ENCODE measurements around the gene COX20. TPM values are rescaled to one million over a fixed set of nuclear protein-coding genes. Genes with fewer than 3 reads are reported as not detected.
"Not testable (repeated sequence)": the region's sequence is repeated elsewhere in the genome, so short reads cannot be mapped to it uniquely, and the experiment has no call there.

The COX20 gene
- total and polyA plus RNA-seq, 2 of the 4 experiments (the other 2 are of a cell fraction): 13.3 to 27.0 TPM

- H4K5ac ChIP-seq (ENCODE audit: low read depth, low read length); POLR2A ChIA-PET (ENCODE audit: unreplicated experiment); H2BK20ac ChIP-seq (ENCODE audit: low read depth, low read length); H3K9me1 ChIP-seq (ENCODE audit: insufficient read depth, low read length); intact Hi-C loops (cut with micrococcal nuclease); dilution Hi-C loops (cut with HindIII; ENCODE audit: low sequenced_read_pairs, unreplicated experiment); CTCF ChIA-PET; H3K23ac ChIP-seq (ENCODE audit: low read depth, low read length); H3K79me1 ChIP-seq (ENCODE audit: low read depth in 1 of 2, low read length in 2 of 2); DNase-seq; H2BK15ac ChIP-seq (ENCODE audit: low read depth, low read length); H3K36me3 ChIP-seq (ENCODE audit: control insufficient read depth, insufficient read depth, low read length); H2BK5ac ChIP-seq (ENCODE audit: low read depth, low read length, poor library complexity, severe bottlenecking); H3K4me1 ChIP-seq (ENCODE audit: control insufficient read depth, insufficient read depth, low read length); ATAC-seq (ENCODE audit: low read depth); H3K27me3 ChIP-seq (ENCODE audit: control insufficient read depth, insufficient read depth, low read length); H2AK9ac ChIP-seq (replicated peaks; ENCODE audit: low read depth, low read length, poor library complexity); H4K20me1 ChIP-seq (ENCODE audit: insufficient read depth, low read length); H2BK120ac ChIP-seq (ENCODE audit: low read depth, low read length); H3K4me3 ChIP-seq (ENCODE audit: insufficient read depth, low read depth, low read length); H3K14ac ChIP-seq (replicated peaks; ENCODE audit: low read depth, low read length); H3K9me3 ChIP-seq (ENCODE audit: control insufficient read depth, insufficient read depth, low read length); BruUV-seq (replicated peaks); H3K56ac ChIP-seq (ENCODE audit: extremely low read depth, insufficient read depth, low read length); H2AK5ac ChIP-seq (ENCODE audit: low read depth, low read length); H3K27ac ChIP-seq (ENCODE audit: insufficient read depth, low read length); H3K18ac ChIP-seq (ENCODE audit: low read depth, low read length); H3K4ac ChIP-seq (ENCODE audit: low read depth, low read length); H3K4me2 ChIP-seq (ENCODE audit: low read depth, low read length); H4K91ac ChIP-seq (ENCODE audit: insufficient read depth, low read depth, low read length); H2AFZ ChIP-seq (replicated peaks; ENCODE audit: low read length, poor library complexity); in situ Hi-C loops (cut with MboI; ENCODE audit: low sequenced_read_pairs); H4K8ac ChIP-seq (ENCODE audit: low read depth in 2 of 2, low read length in 2 of 2); H3K9ac ChIP-seq (ENCODE audit: low read depth, low read length): not testable (repeated sequence)
- WGBS, 2 experiments (ENCODE audit: extremely low coverage in 2 of 2, insufficient read length in 1 of 2): no CpG with 5 or more reads among the region's 6 CpGs
These were observed 40.9 kb upstream of the COX20 start for GRCh38 chr1:244794516-244794915.

Data from IMR-90 (cell line).